ENCODE data around the gene DHRS2.

DHRS2 gene

DNA sequence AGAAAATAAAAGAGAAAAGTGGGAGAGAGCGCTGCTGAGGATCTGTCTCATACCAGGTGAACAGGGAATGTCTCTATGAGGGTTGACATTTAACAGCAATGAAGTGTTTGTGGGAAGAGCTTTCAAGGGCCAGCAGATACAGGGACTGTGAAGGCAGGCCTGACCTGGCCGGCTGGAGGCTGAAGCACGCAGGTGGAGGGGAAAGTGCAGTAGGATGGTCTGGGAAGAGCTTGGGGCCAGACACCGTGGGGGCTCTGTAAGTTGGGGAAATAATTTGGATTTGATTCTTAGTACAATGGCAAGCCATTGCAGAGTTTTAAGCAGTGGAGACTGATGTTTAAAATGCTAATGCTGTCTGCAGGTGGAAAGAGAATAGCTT is 23.8 kb upstream of the DHRS2 start:
- Histone ChIP-seq H3K9me3 (ENCODE audit: control extremely low read depth in 1 of 5, control insufficient read depth in 4 of 5, insufficient read depth in 2 of 5, low read depth in 1 of 5, low read length in 4 of 5) (peaks cover 0 to 3% (median 0%) of the 10 kb centered on the region in 5 experiments), H3K27me3 (replicated peaks in 2 of 5; ENCODE audit: control insufficient read depth in 4 of 5, insufficient read depth in 5 of 5, low read length in 4 of 5) (no peaks in the 10 kb centered on the region), H3K36me3 (ENCODE audit: control insufficient read depth in 4 of 4, insufficient read depth in 4 of 4, low read length in 3 of 4) (no peaks in the 10 kb centered on the region), H3K27ac (ENCODE audit: insufficient read depth in 1 of 2, low read depth in 1 of 2, low read length in 2 of 2, poor library complexity in 1 of 2, severe bottlenecking in 2 of 2) (no peak overlapping the region), H3K4me3 (ENCODE audit: control insufficient read depth in 1 of 7, extremely low read depth in 1 of 7, insufficient read depth in 4 of 7, low read depth in 2 of 7, low read length in 6 of 7) (no peak overlapping the region), H3K4me1 (ENCODE audit: control extremely low read depth in 1 of 4, control insufficient read depth in 4 of 4, insufficient read depth in 4 of 4, low read length in 3 of 4) (peaks cover 4 to 21% (median 17%) of the 10 kb centered on the region in 4 experiments)
- POLR2A ChIA-PET: no interaction called here
- DNase-seq: no peak
- CTCF ChIA-PET: interaction anchor here (1.1 to 3.9 kb wide), 6 partner anchors 9 to 301 kb away, joined by 3 to 39 read pairs (median 4); no protein-coding TSS in a partner anchor
- 93% methylated on average over 4 of the region's 4 CpGs for WGBS (ENCODE audit: insufficient coverage)

DNA sequence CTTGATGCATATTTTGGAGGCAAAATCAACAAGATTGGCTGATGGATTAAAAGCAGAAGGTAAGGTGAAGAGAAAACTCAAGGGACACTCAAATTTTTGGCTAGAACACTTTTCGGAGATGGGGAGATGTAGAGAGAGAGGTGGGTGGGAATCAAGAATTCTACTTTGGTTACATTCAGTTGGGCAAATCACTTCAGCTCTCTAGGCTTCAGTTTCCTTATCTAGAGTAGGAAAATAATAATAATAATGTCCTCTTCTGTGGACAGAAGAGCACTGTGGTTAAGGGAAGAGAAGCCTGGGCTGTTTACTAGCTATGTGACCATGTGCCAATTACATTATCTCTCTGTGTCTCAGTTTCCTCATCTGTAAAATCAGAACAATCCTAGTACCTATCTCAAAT is 23.4 kb upstream of the DHRS2 start:
- no peak overlapping the region for H3K4me3 ChIP-seq (ENCODE audit: control insufficient read depth in 1 of 7, extremely low read depth in 1 of 7, insufficient read depth in 4 of 7, low read depth in 2 of 7, low read length in 6 of 7)
- no peaks in the 10 kb centered on the region for H3K36me3 ChIP-seq (ENCODE audit: control insufficient read depth in 4 of 4, insufficient read depth in 4 of 4, low read length in 3 of 4)
- ChIA-PET POLR2A (no interaction called here), CTCF (interaction anchor here (1.1 to 3.9 kb wide), 6 partner anchors 9 to 300 kb away, joined by 3 to 39 read pairs (median 4); no protein-coding TSS in a partner anchor)
- WGBS (ENCODE audit: insufficient coverage): 100% methylated on average over 1 of the region's 1 CpG
- H3K4me1 ChIP-seq (ENCODE audit: control extremely low read depth in 1 of 4, control insufficient read depth in 4 of 4, insufficient read depth in 4 of 4, low read length in 3 of 4): peaks cover 4 to 21% (median 17%) of the 10 kb centered on the region in 4 experiments
- H3K27ac ChIP-seq (ENCODE audit: insufficient read depth in 1 of 2, low read depth in 1 of 2, low read length in 2 of 2, poor library complexity in 1 of 2, severe bottlenecking in 2 of 2): no peak overlapping the region
- H3K27me3 ChIP-seq (replicated peaks in 2 of 5; ENCODE audit: control insufficient read depth in 4 of 5, insufficient read depth in 5 of 5, low read length in 4 of 5): no peaks in the 10 kb centered on the region
- no peak for DNase-seq
- peaks cover 0 to 3% (median 0%) of the 10 kb centered on the region in 5 experiments for H3K9me3 ChIP-seq (ENCODE audit: control extremely low read depth in 1 of 5, control insufficient read depth in 4 of 5, insufficient read depth in 2 of 5, low read depth in 1 of 5, low read length in 4 of 5)

DNA sequence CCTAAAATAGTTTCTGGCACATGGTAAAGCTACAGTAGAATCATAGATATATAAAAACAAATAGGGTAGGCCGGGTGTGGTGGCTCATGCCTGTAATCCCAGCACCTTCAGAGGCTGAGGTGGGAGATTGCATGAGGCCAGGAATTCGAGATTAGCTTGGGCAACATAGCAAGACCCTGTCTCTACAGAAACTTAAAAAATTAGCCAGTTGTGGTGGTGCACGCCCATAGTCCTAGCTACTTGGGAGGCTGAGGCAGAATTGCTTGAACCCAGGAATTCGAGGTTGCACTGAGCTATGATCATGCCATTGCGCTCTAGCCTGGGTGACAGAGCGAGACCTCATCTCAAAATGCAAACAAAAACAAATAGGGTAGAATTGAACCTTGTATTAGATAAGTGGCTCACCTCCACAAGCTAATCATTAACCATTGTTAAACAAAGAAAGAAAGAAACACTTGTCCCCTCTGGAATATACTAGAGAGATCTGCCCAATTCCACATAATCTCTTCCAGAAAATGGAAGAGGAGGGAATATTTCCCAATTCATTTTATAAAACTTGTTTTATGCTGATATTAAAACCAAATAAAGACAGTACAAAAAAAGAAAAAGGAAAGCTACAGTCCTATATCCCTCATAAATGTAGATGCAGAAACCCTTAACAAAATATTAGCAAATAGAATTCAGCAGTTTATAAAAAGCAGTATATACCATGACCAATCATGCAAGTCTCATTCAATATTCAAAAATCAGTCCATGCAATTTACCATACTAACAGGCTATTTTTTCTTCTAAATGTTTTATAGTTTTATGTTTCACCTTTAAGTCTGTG is 22.7 kb upstream of the DHRS2 start:
- no peak for DNase-seq
- ChIA-PET CTCF (interaction anchor here (1.5 to 3.9 kb wide), 4 partner anchors 10 to 300 kb away, joined by 3 to 39 read pairs (median 6); no protein-coding TSS in a partner anchor), POLR2A (no interaction called here)
- no peak overlapping the region for H3K27ac ChIP-seq (ENCODE audit: insufficient read depth in 1 of 2, low read depth in 1 of 2, low read length in 2 of 2, poor library complexity in 1 of 2, severe bottlenecking in 2 of 2)
- 92% methylated on average over 2 of the region's 6 CpGs for WGBS (ENCODE audit: insufficient coverage)
- no peaks in the 10 kb centered on the region for H3K27me3 ChIP-seq (replicated peaks in 2 of 5; ENCODE audit: control insufficient read depth in 4 of 5, insufficient read depth in 5 of 5, low read length in 4 of 5)
- H3K36me3 ChIP-seq (ENCODE audit: control insufficient read depth in 4 of 4, insufficient read depth in 4 of 4, low read length in 3 of 4): no peaks in the 10 kb centered on the region
- no peak overlapping the region for H3K4me3 ChIP-seq (ENCODE audit: control insufficient read depth in 1 of 7, extremely low read depth in 1 of 7, insufficient read depth in 4 of 7, low read depth in 2 of 7, low read length in 6 of 7)
- peaks cover 4 to 22% (median 17%) of the 10 kb centered on the region in 4 experiments for H3K4me1 ChIP-seq (ENCODE audit: control extremely low read depth in 1 of 4, control insufficient read depth in 4 of 4, insufficient read depth in 4 of 4, low read length in 3 of 4)
- peaks cover 0 to 3% (median 0%) of the 10 kb centered on the region in 5 experiments for H3K9me3 ChIP-seq (ENCODE audit: control extremely low read depth in 1 of 5, control insufficient read depth in 4 of 5, insufficient read depth in 2 of 5, low read depth in 1 of 5, low read length in 4 of 5)

DNA sequence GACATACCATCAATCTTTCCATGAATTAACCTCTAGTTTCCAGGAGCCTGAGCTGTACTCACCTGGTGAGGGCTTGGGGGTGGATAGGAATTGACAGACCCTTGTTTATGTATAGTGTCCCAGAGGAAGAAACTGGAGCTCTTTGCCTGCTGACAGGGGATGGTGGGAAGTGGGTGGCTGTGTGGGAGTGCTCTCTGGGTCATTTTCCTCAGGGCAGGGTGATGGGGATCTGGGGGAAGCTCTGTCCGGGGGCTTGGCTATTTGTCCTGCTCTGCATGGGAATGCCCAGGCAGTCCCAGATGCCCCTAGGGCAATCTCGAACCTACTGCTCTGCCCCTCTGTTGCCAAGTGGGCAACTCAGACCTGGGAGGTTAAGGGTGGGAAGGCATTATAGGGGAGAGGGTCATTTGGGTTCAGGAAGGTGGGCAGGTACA is 21.8 kb upstream of the DHRS2 start:
- Histone ChIP-seq H3K4me1 (ENCODE audit: control extremely low read depth in 1 of 4, control insufficient read depth in 4 of 4, insufficient read depth in 4 of 4, low read length in 3 of 4) (peaks cover 4 to 23% (median 17%) of the 10 kb centered on the region in 4 experiments), H3K9me3 (ENCODE audit: control extremely low read depth in 1 of 5, control insufficient read depth in 4 of 5, insufficient read depth in 2 of 5, low read depth in 1 of 5, low read length in 4 of 5) (peaks cover 0 to 3% (median 0%) of the 10 kb centered on the region in 5 experiments), H3K36me3 (ENCODE audit: control insufficient read depth in 4 of 4, insufficient read depth in 4 of 4, low read length in 3 of 4) (no peaks in the 10 kb centered on the region), H3K4me3 (ENCODE audit: control insufficient read depth in 1 of 7, extremely low read depth in 1 of 7, insufficient read depth in 4 of 7, low read depth in 2 of 7, low read length in 6 of 7) (no peak overlapping the region), H3K27me3 (replicated peaks in 2 of 5; ENCODE audit: control insufficient read depth in 4 of 5, insufficient read depth in 5 of 5, low read length in 4 of 5) (no peaks in the 10 kb centered on the region), H3K27ac (ENCODE audit: insufficient read depth in 1 of 2, low read depth in 1 of 2, low read length in 2 of 2, poor library complexity in 1 of 2, severe bottlenecking in 2 of 2) (no peak overlapping the region)
- WGBS (ENCODE audit: insufficient coverage): 100% methylated on average over 2 of the region's 2 CpGs
- ChIA-PET CTCF (interaction anchor here (1.5 to 2.3 kb wide), 2 partner anchors 18 to 25 kb away, joined by 5 to 7 read pairs; no protein-coding TSS in a partner anchor), POLR2A (no interaction called here)
- no peak for DNase-seq

DNA sequence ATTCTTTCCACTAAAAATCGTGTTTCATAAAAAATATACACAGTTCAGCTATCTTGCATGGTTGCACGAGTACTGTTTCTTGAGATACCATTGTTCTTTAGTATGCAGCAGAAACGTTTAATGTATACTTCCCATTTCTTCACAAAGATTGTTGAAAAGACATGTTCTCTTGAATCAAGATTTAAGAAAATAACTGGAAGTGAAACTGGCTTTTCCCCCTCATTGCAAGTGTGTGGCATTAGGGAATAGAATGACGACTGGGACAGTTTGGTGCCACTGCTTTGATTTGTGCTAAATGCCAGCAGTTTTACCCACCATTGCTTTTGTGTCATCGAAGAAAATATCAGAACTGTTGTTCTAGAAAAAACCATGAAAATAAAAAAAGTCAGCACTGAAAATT is 20.3 kb upstream of the DHRS2 start:
- no peaks in the 10 kb centered on the region for H3K27me3 ChIP-seq (replicated peaks in 2 of 5; ENCODE audit: control insufficient read depth in 4 of 5, insufficient read depth in 5 of 5, low read length in 4 of 5)
- DNase-seq: no peak
- POLR2A ChIA-PET: no interaction called here
- H3K4me3 ChIP-seq (ENCODE audit: control insufficient read depth in 1 of 7, extremely low read depth in 1 of 7, insufficient read depth in 4 of 7, low read depth in 2 of 7, low read length in 6 of 7): no peak overlapping the region
- H3K36me3 ChIP-seq (ENCODE audit: control insufficient read depth in 4 of 4, insufficient read depth in 4 of 4, low read length in 3 of 4): no peaks in the 10 kb centered on the region
- no peaks in the 10 kb centered on the region for H3K9me3 ChIP-seq (ENCODE audit: control extremely low read depth in 1 of 5, control insufficient read depth in 4 of 5, insufficient read depth in 2 of 5, low read depth in 1 of 5, low read length in 4 of 5)
- CTCF ChIA-PET: interaction anchor here (0.7 to 1.5 kb wide), 2 partner anchors 17 to 73 kb away, joined by 4 to 5 read pairs; no protein-coding TSS in a partner anchor
- H3K27ac ChIP-seq (ENCODE audit: insufficient read depth in 1 of 2, low read depth in 1 of 2, low read length in 2 of 2, poor library complexity in 1 of 2, severe bottlenecking in 2 of 2): no peak overlapping the region
- H3K4me1 ChIP-seq (ENCODE audit: control extremely low read depth in 1 of 4, control insufficient read depth in 4 of 4, insufficient read depth in 4 of 4, low read length in 3 of 4): peaks cover 0 to 9% (median 4%) of the 10 kb centered on the region in 4 experiments
- 57% methylated on average over 2 of the region's 5 CpGs for WGBS (ENCODE audit: insufficient coverage)

DNA sequence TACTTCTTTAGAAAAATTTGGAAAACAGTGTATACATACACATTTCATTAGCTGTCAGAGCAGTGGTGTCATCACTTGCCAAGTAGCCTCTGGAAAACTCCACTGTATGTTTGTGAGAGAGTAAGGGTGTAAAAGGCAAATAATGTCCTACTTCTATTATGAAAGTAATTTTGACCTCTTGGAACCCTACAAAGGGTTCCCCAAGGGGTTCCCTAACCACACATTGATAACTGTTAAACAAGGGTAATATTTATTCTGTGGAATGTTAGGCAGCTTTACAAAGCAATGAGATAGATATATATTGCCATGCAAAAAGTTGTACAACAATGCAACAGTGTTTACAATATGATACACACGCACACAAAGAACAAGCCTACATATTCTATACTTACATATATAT is 18.6 kb upstream of the DHRS2 start:
- CTCF ChIA-PET: interaction anchor here (1.6 kb wide), 1 partner anchor 29 kb away, joined by 3 read pairs; no protein-coding TSS in a partner anchor
- WGBS (ENCODE audit: insufficient coverage): no CpG with 5 or more reads among the region's 1 CpG

More for the DNA sequence above, 18.6 kb upstream of the DHRS2 start:
- Histone ChIP-seq H3K36me3 (ENCODE audit: control insufficient read depth in 4 of 4, insufficient read depth in 4 of 4, low read length in 3 of 4) (no peaks in the 10 kb centered on the region), H3K27me3 (replicated peaks in 2 of 5; ENCODE audit: control insufficient read depth in 4 of 5, insufficient read depth in 5 of 5, low read length in 4 of 5) (no peaks in the 10 kb centered on the region), H3K4me3 (ENCODE audit: control insufficient read depth in 1 of 7, extremely low read depth in 1 of 7, insufficient read depth in 4 of 7, low read depth in 2 of 7, low read length in 6 of 7) (no peak overlapping the region), H3K9me3 (ENCODE audit: control extremely low read depth in 1 of 5, control insufficient read depth in 4 of 5, insufficient read depth in 2 of 5, low read depth in 1 of 5, low read length in 4 of 5) (no peaks in the 10 kb centered on the region), H3K27ac (ENCODE audit: insufficient read depth in 1 of 2, low read depth in 1 of 2, low read length in 2 of 2, poor library complexity in 1 of 2, severe bottlenecking in 2 of 2) (no peak overlapping the region), H3K4me1 (ENCODE audit: control extremely low read depth in 1 of 4, control insufficient read depth in 4 of 4, insufficient read depth in 4 of 4, low read length in 3 of 4) (peaks cover 0 to 3% (median 0%) of the 10 kb centered on the region in 4 experiments)
- POLR2A ChIA-PET: no interaction called here
- no peak for DNase-seq
